Liver (tissue), 9 donors: ENCODE measurements around the gene KDM5A. TPM values are rescaled to one million over a fixed set of nuclear protein-coding genes. Genes with fewer than 3 reads are reported as not detected.

Experiments used
- DNase-seq: peaks from one replicate; pipeline ENCODE4 v3.0.0-alpha.2; 2017; ENCODE audit warnings: low spot score
- H3K27ac ChIP-seq, 2 donors: one replicate each; pipeline ENCODE4 v1.7.0; 2013; ENCODE audit warnings: inconsistent platforms in 2 of 2, low read length in 2 of 2, control low read depth in 1 of 2, low read depth in 1 of 2, mild to moderate bottlenecking in 1 of 2
- H3K27me3 ChIP-seq, 4 donors: one replicate each; pipeline versions ENCODE4 v1.6.1 to v1.7.0; 2013; ENCODE audit warnings: low read length in 3 of 4, inconsistent platforms in 1 of 4, mild to moderate bottlenecking in 1 of 4, moderate library complexity in 1 of 4; ENCODE audit not compliant: control insufficient read depth in 4 of 4, insufficient read depth in 4 of 4
- H3K36me3 ChIP-seq, 4 donors: one replicate each; pipeline versions ENCODE4 v1.6.1 to v1.7.0; 2013; ENCODE audit warnings: low read length in 3 of 4, mild to moderate bottlenecking in 3 of 4, low read depth in 1 of 4, moderate library complexity in 1 of 4; ENCODE audit not compliant: control insufficient read depth in 4 of 4, insufficient read depth in 3 of 4
- H3K4me1 ChIP-seq, 4 donors: one replicate each; pipeline versions ENCODE4 v1.6.1 to v1.7.0; 2013; ENCODE audit warnings: low read length in 3 of 4, mild to moderate bottlenecking in 3 of 4, moderate library complexity in 1 of 4; ENCODE audit not compliant: control insufficient read depth in 4 of 4, insufficient read depth in 4 of 4
- H3K4me3 ChIP-seq, 3 donors: one replicate each; pipeline versions ENCODE4 v1.6.1 to v1.7.0; 2013; ENCODE audit warnings: low read length in 3 of 3, control low read depth in 1 of 3, low read depth in 1 of 3, mild to moderate bottlenecking in 1 of 3
- H3K9ac ChIP-seq, 2 donors: one replicate each; pipeline ENCODE4 v1.7.0; 2013; ENCODE audit warnings: low read length in 2 of 2, mild to moderate bottlenecking in 2 of 2, moderate library complexity in 2 of 2, control low read depth in 1 of 2, low read depth in 1 of 2
- H3K9me3 ChIP-seq, 4 donors: one replicate each; pipeline versions ENCODE4 v1.6.1 to v1.7.0; 2013; ENCODE audit warnings: low read length in 3 of 4; ENCODE audit not compliant: control insufficient read depth in 4 of 4
- ATF3 ChIP-seq: IDR thresholded peaks from 2 replicates; pipeline ENCODE4 v1.6.1; 2016; ENCODE audit warnings: antibody characterized with exemption
- EGR1 ChIP-seq, 2 donors: IDR thresholded peaks; 2 replicates each; pipeline ENCODE4 v1.6.1; 2016 to 2018; ENCODE audit warnings: antibody characterized with exemption in 2 of 2, low read depth in 2 of 2
- FOXA1 ChIP-seq: IDR thresholded peaks from 2 replicates; pipeline ENCODE4 v1.6.1; 2016; ENCODE audit warnings: antibody characterized with exemption
- FOXA2 ChIP-seq: IDR thresholded peaks from 2 replicates; pipeline ENCODE4 v1.6.1; 2016; ENCODE audit warnings: antibody characterized with exemption
- GABPA ChIP-seq, 2 donors: IDR thresholded peaks in 1 of 2; conservative IDR thresholded peaks in 1 of 2; 2 replicates each; pipeline ENCODE4 v1.6.1; 2016; ENCODE audit warnings: antibody characterized with exemption in 2 of 2, mild to moderate bottlenecking in 1 of 2, moderate library complexity in 1 of 2
- HNF4A ChIP-seq, 2 donors: conservative IDR thresholded peaks; 2 replicates each; pipeline ENCODE4 v1.6.1; 2016; ENCODE audit warnings: antibody characterized with exemption in 2 of 2, mild to moderate bottlenecking in 2 of 2
- HNF4G ChIP-seq: IDR thresholded peaks from 2 replicates; pipeline ENCODE4 v1.6.1; 2016; ENCODE audit warnings: antibody characterized with exemption
- JUND ChIP-seq, 2 donors: IDR thresholded peaks; 2 replicates each; pipeline ENCODE4 v1.6.1; 2016; ENCODE audit warnings: antibody characterized with exemption in 2 of 2
- MAX ChIP-seq: IDR thresholded peaks from 2 replicates; pipeline ENCODE4 v1.6.1; 2016; ENCODE audit warnings: antibody characterized with exemption
- NR2F2 ChIP-seq: IDR thresholded peaks from 2 replicates; pipeline ENCODE4 v1.6.1; 2016; ENCODE audit warnings: antibody characterized with exemption
- RAD21 ChIP-seq, 2 donors: IDR thresholded peaks; 2 replicates each; pipeline ENCODE4 v1.6.1; 2016; ENCODE audit warnings: antibody characterized with exemption in 2 of 2, mild to moderate bottlenecking in 2 of 2
- RXRA ChIP-seq, 2 donors: IDR thresholded peaks; 2 replicates each; pipeline ENCODE4 v1.6.1; 2017 to 2018; ENCODE audit warnings: antibody characterized with exemption in 2 of 2, mild to moderate bottlenecking in 1 of 2
- SP1 ChIP-seq: IDR thresholded peaks from 2 replicates; pipeline ENCODE4 v1.6.1; 2018; ENCODE audit warnings: antibody characterized with exemption, mild to moderate bottlenecking
- TAF1 ChIP-seq: conservative IDR thresholded peaks from 2 replicates; pipeline ENCODE4 v1.6.1; 2016; ENCODE audit warnings: antibody characterized with exemption, mild to moderate bottlenecking
- YY1 ChIP-seq: IDR thresholded peaks from 2 replicates; pipeline ENCODE4 v1.6.1; 2016; ENCODE audit warnings: antibody characterized with exemption, mild to moderate bottlenecking
- WGBS: extraction: QIAGEN DNeasy Blood & Tissue Kit; methylation state at CpG from one replicate; pipeline ENCODE4 v1.1.7; 2013; 5-methylcytosine and 5-hydroxymethylcytosine counted together
- polyA plus RNA-seq, 2 donors: library from polyadenylated mRNA; stranded (reverse) in 1 of 2; unstranded in 1 of 2; fragments of 200-250 nt in 1 of 2; fragments of >200 nt in 1 of 2; fragmentation: Nextera tagmentation in 1 of 2; extraction: Ambion mirVana in 1 of 2; gene quantifications; one replicate each; pipeline versions ENCODE4 v1.2.1 to v1.2.3, GENCODE V29; 2013 to 2015
- total RNA-seq, 2 donors: library from RNA; depleted of rRNA; stranded (reverse); fragments of >200 nt; gene quantifications; one replicate each; pipeline ENCODE4 v1.2.3, GENCODE V29; 2014
- TF ChIP-seq, protein P1 (sequence below): IDR thresholded peaks from 2 replicates; pipeline ENCODE4 v1.6.1; 2016; ENCODE audit warnings: antibody characterized with exemption
- TF ChIP-seq, protein P2 (sequence below): IDR thresholded peaks from 2 replicates; pipeline ENCODE4 v1.6.1; 2016; ENCODE audit warnings: antibody characterized with exemption, mild to moderate bottlenecking
- donor health status: healthy.
- donor health status: healthy.
- donor health status: healthy.
- donor health status: healthy.
- donor health status: healthy.

KDM5A gene
- total and polyA plus RNA-seq, 4 donors = 7.2 to 33.7 (median 23.6) TPM

GRCh38 chr12:331287-331686 is 57.8 kb downstream of the KDM5A start (continued):
- TF ChIP-seq GABPA (IDR thresholded peaks at IDR 0.05 in 1 of 2, conservative IDR thresholded peaks at IDR 0.05 in 1 of 2) = no peak
- TF ChIP-seq FOXA2 = no peak
- TF ChIP-seq NR2F2 = no peak
- no peak for TF ChIP-seq YY1
- TF ChIP-seq RXRA (IDR thresholded peaks at IDR 0.05) = no peak
- TF ChIP-seq RAD21 (IDR thresholded peaks at IDR 0.05) = no peak
- no peak for TF ChIP-seq FOXA1
- TF ChIP-seq JUND (IDR thresholded peaks at IDR 0.05) = no peak
- TF ChIP-seq TAF1 = no peak
- no peak for TF ChIP-seq SP1
- no peak for TF ChIP-seq HNF4A (conservative IDR thresholded peaks at IDR 0.05)

DNA sequence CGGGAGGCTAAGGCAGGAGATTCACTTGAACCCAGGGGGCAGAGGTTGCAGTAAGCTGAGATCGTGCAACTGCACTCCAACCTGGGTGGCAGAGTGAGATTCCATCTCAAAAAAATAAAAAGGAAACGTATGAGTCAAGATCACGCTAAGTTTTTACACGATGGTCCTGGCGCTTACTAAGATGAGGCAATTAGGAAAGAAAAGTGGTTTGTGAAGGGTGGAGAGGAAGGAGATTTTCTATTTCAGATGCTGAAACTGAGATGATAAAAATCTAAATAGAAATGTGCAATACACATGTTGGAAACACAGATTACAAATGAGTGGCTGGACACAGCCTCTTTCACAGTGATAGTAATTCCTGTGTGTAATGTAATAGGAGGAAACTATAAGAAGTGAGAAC is 63.2 kb downstream of the KDM5A start:
- no peak for DNase-seq
- Histone ChIP-seq H3K4me1 (peaks cover 3 to 13% (median 10%) of the 10 kb centered on the region in 4 donors), H3K36me3 (peaks cover 4 to 36% (median 24%) of the 10 kb centered on the region in 4 donors), H3K27ac (no peak overlapping the region), H3K9ac (no peak overlapping the region), H3K27me3 (no peaks in the 10 kb centered on the region), H3K9me3 (no peaks in the 10 kb centered on the region), H3K4me3 (no peak overlapping the region)
- no peak for TF ChIP-seq MAX
- TF ChIP-seq, protein P1, sequence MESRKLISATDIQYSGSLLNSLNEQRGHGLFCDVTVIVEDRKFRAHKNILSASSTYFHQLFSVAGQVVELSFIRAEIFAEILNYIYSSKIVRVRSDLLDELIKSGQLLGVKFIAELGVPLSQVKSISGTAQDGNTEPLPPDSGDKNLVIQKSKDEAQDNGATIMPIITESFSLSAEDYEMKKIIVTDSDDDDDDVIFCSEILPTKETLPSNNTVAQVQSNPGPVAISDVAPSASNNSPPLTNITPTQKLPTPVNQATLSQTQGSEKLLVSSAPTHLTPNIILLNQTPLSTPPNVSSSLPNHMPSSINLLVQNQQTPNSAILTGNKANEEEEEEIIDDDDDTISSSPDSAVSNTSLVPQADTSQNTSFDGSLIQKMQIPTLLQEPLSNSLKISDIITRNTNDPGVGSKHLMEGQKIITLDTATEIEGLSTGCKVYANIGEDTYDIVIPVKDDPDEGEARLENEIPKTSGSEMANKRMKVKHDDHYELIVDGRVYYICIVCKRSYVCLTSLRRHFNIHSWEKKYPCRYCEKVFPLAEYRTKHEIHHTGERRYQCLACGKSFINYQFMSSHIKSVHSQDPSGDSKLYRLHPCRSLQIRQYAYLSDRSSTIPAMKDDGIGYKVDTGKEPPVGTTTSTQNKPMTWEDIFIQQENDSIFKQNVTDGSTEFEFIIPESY = no peak
- no peak for TF ChIP-seq FOXA2
- TF ChIP-seq EGR1 (IDR thresholded peaks at IDR 0.05; ENCODE audit: low read depth in 2 of 2) = no peak
- no peak for TF ChIP-seq TAF1
- TF ChIP-seq ATF3 = no peak
- TF ChIP-seq, protein P2, sequence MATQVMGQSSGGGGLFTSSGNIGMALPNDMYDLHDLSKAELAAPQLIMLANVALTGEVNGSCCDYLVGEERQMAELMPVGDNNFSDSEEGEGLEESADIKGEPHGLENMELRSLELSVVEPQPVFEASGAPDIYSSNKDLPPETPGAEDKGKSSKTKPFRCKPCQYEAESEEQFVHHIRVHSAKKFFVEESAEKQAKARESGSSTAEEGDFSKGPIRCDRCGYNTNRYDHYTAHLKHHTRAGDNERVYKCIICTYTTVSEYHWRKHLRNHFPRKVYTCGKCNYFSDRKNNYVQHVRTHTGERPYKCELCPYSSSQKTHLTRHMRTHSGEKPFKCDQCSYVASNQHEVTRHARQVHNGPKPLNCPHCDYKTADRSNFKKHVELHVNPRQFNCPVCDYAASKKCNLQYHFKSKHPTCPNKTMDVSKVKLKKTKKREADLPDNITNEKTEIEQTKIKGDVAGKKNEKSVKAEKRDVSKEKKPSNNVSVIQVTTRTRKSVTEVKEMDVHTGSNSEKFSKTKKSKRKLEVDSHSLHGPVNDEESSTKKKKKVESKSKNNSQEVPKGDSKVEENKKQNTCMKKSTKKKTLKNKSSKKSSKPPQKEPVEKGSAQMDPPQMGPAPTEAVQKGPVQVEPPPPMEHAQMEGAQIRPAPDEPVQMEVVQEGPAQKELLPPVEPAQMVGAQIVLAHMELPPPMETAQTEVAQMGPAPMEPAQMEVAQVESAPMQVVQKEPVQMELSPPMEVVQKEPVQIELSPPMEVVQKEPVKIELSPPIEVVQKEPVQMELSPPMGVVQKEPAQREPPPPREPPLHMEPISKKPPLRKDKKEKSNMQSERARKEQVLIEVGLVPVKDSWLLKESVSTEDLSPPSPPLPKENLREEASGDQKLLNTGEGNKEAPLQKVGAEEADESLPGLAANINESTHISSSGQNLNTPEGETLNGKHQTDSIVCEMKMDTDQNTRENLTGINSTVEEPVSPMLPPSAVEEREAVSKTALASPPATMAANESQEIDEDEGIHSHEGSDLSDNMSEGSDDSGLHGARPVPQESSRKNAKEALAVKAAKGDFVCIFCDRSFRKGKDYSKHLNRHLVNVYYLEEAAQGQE = no peak
- TF ChIP-seq HNF4G = no peak
- no peak for TF ChIP-seq GABPA (IDR thresholded peaks at IDR 0.05 in 1 of 2, conservative IDR thresholded peaks at IDR 0.05 in 1 of 2)
- 91% methylated on average over 6 of the region's 6 CpGs for WGBS

- WGBS = 97% methylated on average over 2 of the region's 2 CpGs
- H3K9ac ChIP-seq = no peak overlapping the region
- H3K27me3 ChIP-seq = no peaks in the 10 kb centered on the region
- DNase-seq = no peak
- TF ChIP-seq TAF1 (no peak), EGR1 (IDR thresholded peaks at IDR 0.05; ENCODE audit: low read depth in 2 of 2) (no peak), JUND (IDR thresholded peaks at IDR 0.05) (no peak), MAX (no peak)
- peaks cover 5 to 45% (median 37%) of the 10 kb centered on the region in 4 donors for H3K36me3 ChIP-seq
- H3K4me3 ChIP-seq = no peak overlapping the region
- H3K9me3 ChIP-seq = no peaks in the 10 kb centered on the region
- peaks cover 3 to 13% (median 10%) of the 10 kb centered on the region in 4 donors for H3K4me1 ChIP-seq
- H3K27ac ChIP-seq = no peak overlapping the region
These were observed 65.6 kb downstream of the KDM5A start for GRCh38 chr12:323507-323906.
